ENCODE measurements around the gene CAGE1.

Gene CAGE1

GRCh38 chr6:7417684-7418083, 28.1 kb upstream of the CAGE1 start:
- H3K4me3 ChIP-seq (ENCODE audit: low read depth, low read length) = no peak overlapping the region
- DNase-seq (ENCODE audit: low read depth) = no peak
- no peak for TF ChIP-seq POLR2A (IDR thresholded peaks at IDR 0.05; ENCODE audit: extremely low read depth, insufficient read length)
- TF ChIP-seq MAX (IDR thresholded peaks at IDR 0.05; ENCODE audit: low read depth, low read length) = no peak
- no peak for TF ChIP-seq CTCF (IDR thresholded peaks at IDR 0.05; ENCODE audit: low read depth, low read length)
- no peak for TF ChIP-seq MYC (IDR thresholded peaks at IDR 0.05; ENCODE audit: low read depth, low read length)

GRCh38 chr6:7414811-7415210, 25.3 kb upstream of the CAGE1 start:
- H3K4me3 ChIP-seq (ENCODE audit: low read depth, low read length) = no peak overlapping the region
- DNase-seq (ENCODE audit: low read depth) = no peak
- TF ChIP-seq CTCF (IDR thresholded peaks at IDR 0.05; ENCODE audit: low read depth, low read length) (no peak), MYC (IDR thresholded peaks at IDR 0.05; ENCODE audit: low read depth, low read length) (no peak), POLR2A (IDR thresholded peaks at IDR 0.05; ENCODE audit: extremely low read depth, insufficient read length) (no peak), MAX (IDR thresholded peaks at IDR 0.05; ENCODE audit: low read depth, low read length) (no peak)

GRCh38 chr6:7413151-7413823, 23.7 kb upstream of the CAGE1 start:
- no peak for DNase-seq (ENCODE audit: low read depth)
- TF ChIP-seq MAX (IDR thresholded peaks at IDR 0.05; ENCODE audit: low read depth, low read length) = no peak
- no peak for TF ChIP-seq CTCF (IDR thresholded peaks at IDR 0.05; ENCODE audit: low read depth, low read length)
- no peak for TF ChIP-seq MYC (IDR thresholded peaks at IDR 0.05; ENCODE audit: low read depth, low read length)
- TF ChIP-seq POLR2A (IDR thresholded peaks at IDR 0.05; ENCODE audit: extremely low read depth, insufficient read length) = no peak
- no peak overlapping the region for H3K4me3 ChIP-seq (ENCODE audit: low read depth, low read length)

GRCh38 chr6:7411328-7411727, 21.8 kb upstream of the CAGE1 start:
- H3K4me3 ChIP-seq (ENCODE audit: low read depth, low read length) = no peak overlapping the region
- no peak for DNase-seq (ENCODE audit: low read depth)
- TF ChIP-seq MYC (IDR thresholded peaks at IDR 0.05; ENCODE audit: low read depth, low read length) (no peak), CTCF (IDR thresholded peaks at IDR 0.05; ENCODE audit: low read depth, low read length) (no peak), MAX (IDR thresholded peaks at IDR 0.05; ENCODE audit: low read depth, low read length) (no peak), POLR2A (IDR thresholded peaks at IDR 0.05; ENCODE audit: extremely low read depth, insufficient read length) (no peak)

- no peak for DNase-seq (ENCODE audit: low read depth)
- TF ChIP-seq POLR2A (IDR thresholded peaks at IDR 0.05; ENCODE audit: extremely low read depth, insufficient read length) (no peak), MAX (IDR thresholded peaks at IDR 0.05; ENCODE audit: low read depth, low read length) (no peak), MYC (IDR thresholded peaks at IDR 0.05; ENCODE audit: low read depth, low read length) (no peak), CTCF (IDR thresholded peaks at IDR 0.05; ENCODE audit: low read depth, low read length) (no peak)
- no peak overlapping the region for H3K4me3 ChIP-seq (ENCODE audit: low read depth, low read length)
Observed at GRCh38 chr6:7410851-7411250, 21.3 kb upstream of the CAGE1 start.
